ENCODE measurements around the gene OS9.
"Not testable (repeated sequence)": the region's sequence is repeated elsewhere in the genome, so short reads cannot be mapped to it uniquely, and the experiment has no call there.

The OS9 gene

GRCh38 chr12:57693659-57694458 is at the start of gene OS9:
Gene OS9, plus strand, starts transcription at chr12:57694132. Its CDS starts 30 bp downstream, at chr12:57694162.
- peak; percentile 92 to 93 for DNase-seq (ENCODE audit: low read depth in 2 of 2, low spot score in 1 of 2)

GRCh38 chr12:57645990-57646658 is 47.8 kb upstream of the OS9 start:
- not testable (repeated sequence) for DNase-seq (ENCODE audit: low read depth in 2 of 2, low spot score in 1 of 2)

- DNase-seq (ENCODE audit: low read depth in 2 of 2, low spot score in 1 of 2) = not testable (repeated sequence)
These were observed 47.3 kb upstream of the OS9 start for GRCh38 chr12:57646659-57647049.

- no peak for DNase-seq (ENCODE audit: low read depth in 2 of 2, low spot score in 1 of 2)
These were observed 39.9 kb upstream of the OS9 start for GRCh38 chr12:57654042-57654441.

GRCh38 chr12:57655541-57656240 is 38.2 kb upstream of the OS9 start:
- no peak for DNase-seq (ENCODE audit: low read depth in 2 of 2, low spot score in 1 of 2)

- DNase-seq (ENCODE audit: low read depth in 2 of 2, low spot score in 1 of 2) = not testable (repeated sequence)
These were observed 37.5 kb upstream of the OS9 start for GRCh38 chr12:57656408-57656807.

GRCh38 chr12:57657744-57658143 is 36.2 kb upstream of the OS9 start:
- DNase-seq (ENCODE audit: low read depth in 2 of 2, low spot score in 1 of 2) = no peak

GRCh38 chr12:57658890-57659289 is 35.0 kb upstream of the OS9 start:
- DNase-seq (ENCODE audit: low read depth in 2 of 2, low spot score in 1 of 2) = no peak

- DNase-seq (ENCODE audit: low read depth in 2 of 2, low spot score in 1 of 2) = no peak
These were observed 32.6 kb upstream of the OS9 start for GRCh38 chr12:57661376-57661775.

GRCh38 chr12:57665066-57665820 is 28.7 kb upstream of the OS9 start:
- DNase-seq (ENCODE audit: low read depth in 2 of 2, low spot score in 1 of 2) = not testable (repeated sequence)

GRCh38 chr12:57666897-57667296 is 27.0 kb upstream of the OS9 start:
- no peak for DNase-seq (ENCODE audit: low read depth in 2 of 2, low spot score in 1 of 2)

- DNase-seq (ENCODE audit: low read depth in 2 of 2, low spot score in 1 of 2) = not testable (repeated sequence)
These were observed 24.2 kb upstream of the OS9 start for GRCh38 chr12:57669691-57670090.

- DNase-seq (ENCODE audit: low read depth in 2 of 2, low spot score in 1 of 2) = not testable (repeated sequence)
These were observed 22.1 kb upstream of the OS9 start for GRCh38 chr12:57671811-57672210.

GRCh38 chr12:57672801-57673200 is 21.1 kb upstream of the OS9 start:
- no peak for DNase-seq (ENCODE audit: low read depth in 2 of 2, low spot score in 1 of 2)

- DNase-seq (ENCODE audit: low read depth in 2 of 2, low spot score in 1 of 2) = no peak
These were observed 19.2 kb upstream of the OS9 start for GRCh38 chr12:57674691-57675090.

GRCh38 chr12:57677947-57678346 is 16.0 kb upstream of the OS9 start:
- DNase-seq (ENCODE audit: low read depth in 2 of 2, low spot score in 1 of 2) = not testable (repeated sequence)

- no peak for DNase-seq (ENCODE audit: low read depth in 2 of 2, low spot score in 1 of 2)
These were observed 14.2 kb upstream of the OS9 start for GRCh38 chr12:57679697-57680096.

- DNase-seq (ENCODE audit: low read depth in 2 of 2, low spot score in 1 of 2) = no peak
These were observed 6.1 kb upstream of the OS9 start for GRCh38 chr12:57687862-57688261.

GRCh38 chr12:57688931-57689330 is 5.0 kb upstream of the OS9 start:
- no peak for DNase-seq (ENCODE audit: low read depth in 2 of 2, low spot score in 1 of 2)

- no peak for DNase-seq (ENCODE audit: low read depth in 2 of 2, low spot score in 1 of 2)
These were observed 1.4 kb upstream of the OS9 start for GRCh38 chr12:57692500-57692899.

GRCh38 chr12:57693317-57693658 is 644 bp upstream of the OS9 start:
- DNase-seq (ENCODE audit: low read depth in 2 of 2, low spot score in 1 of 2) = no peak
